Uterus (tissue), 2 donors: ENCODE measurements around the gene ADARB2.

Experiments used
- POLR2A ChIP-seq, 2 donors: fragments of 450-650 bp; IDR thresholded peaks; one replicate each; pipeline ENCODE4 v1.6.1; 2016; ENCODE audit warnings: antibody characterized with exemption in 2 of 2, mild to moderate bottlenecking in 1 of 2, moderate library complexity in 1 of 2
- TF ChIP-seq, protein P1 (sequence below), 4 experiments: fragments of 200-600 bp in 2 of 4; fragments of 450-650 bp in 2 of 4; sonication (generic) in 2 of 4; IDR thresholded peaks; one replicate each; pipeline ENCODE4 v1.5.1; 2016 to 2019; ENCODE audit warnings: antibody characterized with exemption in 4 of 4, mild to moderate bottlenecking in 2 of 4, moderate library complexity in 1 of 4

GRCh38 chr10:1579671-1580070 is 157.7 kb downstream of the ADARB2 start:
- TF ChIP-seq, protein P1, sequence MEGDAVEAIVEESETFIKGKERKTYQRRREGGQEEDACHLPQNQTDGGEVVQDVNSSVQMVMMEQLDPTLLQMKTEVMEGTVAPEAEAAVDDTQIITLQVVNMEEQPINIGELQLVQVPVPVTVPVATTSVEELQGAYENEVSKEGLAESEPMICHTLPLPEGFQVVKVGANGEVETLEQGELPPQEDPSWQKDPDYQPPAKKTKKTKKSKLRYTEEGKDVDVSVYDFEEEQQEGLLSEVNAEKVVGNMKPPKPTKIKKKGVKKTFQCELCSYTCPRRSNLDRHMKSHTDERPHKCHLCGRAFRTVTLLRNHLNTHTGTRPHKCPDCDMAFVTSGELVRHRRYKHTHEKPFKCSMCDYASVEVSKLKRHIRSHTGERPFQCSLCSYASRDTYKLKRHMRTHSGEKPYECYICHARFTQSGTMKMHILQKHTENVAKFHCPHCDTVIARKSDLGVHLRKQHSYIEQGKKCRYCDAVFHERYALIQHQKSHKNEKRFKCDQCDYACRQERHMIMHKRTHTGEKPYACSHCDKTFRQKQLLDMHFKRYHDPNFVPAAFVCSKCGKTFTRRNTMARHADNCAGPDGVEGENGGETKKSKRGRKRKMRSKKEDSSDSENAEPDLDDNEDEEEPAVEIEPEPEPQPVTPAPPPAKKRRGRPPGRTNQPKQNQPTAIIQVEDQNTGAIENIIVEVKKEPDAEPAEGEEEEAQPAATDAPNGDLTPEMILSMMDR (IDR thresholded peaks at IDR 0.05) = no peak
- no peak for TF ChIP-seq POLR2A (IDR thresholded peaks at IDR 0.05)
